ENCODE data around the gene STRADA. TPM values are rescaled to one million over a fixed set of nuclear protein-coding genes. Genes with fewer than 3 reads are reported as not detected.

Gene STRADA
- total and polyA plus RNA-seq, 10 of the 15 experiments (the other 5 are each of a cell fraction or from before 2014, with no cell fraction given), result 13.3 to 54.1 (median 44.0) TPM

- RAD21 ChIA-PET (ENCODE audit: unreplicated experiment), result no interaction called here
- TF ChIP-seq ATF2 (IDR thresholded peaks at IDR 0.05; ENCODE audit: low read length) (no peak), BCL11A (IDR thresholded peaks at IDR 0.05; ENCODE audit: low read depth, low read length) (no peak), EZH2 (IDR thresholded peaks at IDR 0.05; ENCODE audit: borderline replicate concordance, control insufficient read depth, low read depth, low read length) (no peak), CHD2 (IDR thresholded peaks at IDR 0.05; ENCODE audit: borderline replicate concordance, low read depth, low read length) (no peak), CHD4 (IDR thresholded peaks at IDR 0.05) (no peak), NFIC (IDR thresholded peaks at IDR 0.05; ENCODE audit: low read depth, low read length) (no peak), IRF4 (IDR thresholded peaks at IDR 0.05; ENCODE audit: low read depth, low read length) (no peak), ZSCAN29 (IDR thresholded peaks at IDR 0.05) (no peak), ZNF24 (IDR thresholded peaks at IDR 0.05) (no peak), ZNF384 (IDR thresholded peaks at IDR 0.05; ENCODE audit: borderline replicate concordance, low read depth, low read length) (no peak), MEF2A (IDR thresholded peaks at IDR 0.05; ENCODE audit: insufficient read depth, low read depth, low read length) (no peak), CEBPB (IDR thresholded peaks at IDR 0.05; ENCODE audit: borderline replicate concordance in 1 of 2, low read depth in 2 of 2, low read length in 2 of 2) (no peak), ZNF274 (IDR thresholded peaks at IDR 0.05; ENCODE audit: insufficient read depth, insufficient read length) (no peak), SRF (IDR thresholded peaks at IDR 0.05; ENCODE audit: low read depth in 2 of 2, low read length in 2 of 2) (no peak), KDM1A (IDR thresholded peaks at IDR 0.05; ENCODE audit: borderline replicate concordance) (no peak), CHD1 (IDR thresholded peaks at IDR 0.05; ENCODE audit: low read depth, low read length) (no peak), KLF5 (IDR thresholded peaks at IDR 0.05; ENCODE audit: partially characterized antibody) (no peak), PBX3 (IDR thresholded peaks at IDR 0.05; ENCODE audit: insufficient replicate concordance, low read depth, low read length) (no peak), MTA3 (IDR thresholded peaks at IDR 0.05; ENCODE audit: borderline replicate concordance, low read length) (no peak), EED (IDR thresholded peaks at IDR 0.05; ENCODE audit: low read depth) (no peak)
- FAIRE-seq (no peak), ATAC-seq (no peak), DNase-seq (ENCODE audit: low read depth, low spot score) (no peak)
- H3K9me3 ChIP-seq (replicated peaks; ENCODE audit: control insufficient read depth, insufficient read depth, low read length), result no peaks in the 10 kb centered on the region
- no peaks in the 10 kb centered on the region for H3K4me1 ChIP-seq (ENCODE audit: control insufficient read depth, insufficient read depth, low read length)
- BruUV-seq (replicated peaks), result no TSS peak
- in situ Hi-C loops (cut with MboI), result no loop called here
- no peak overlapping the region for H3K9ac ChIP-seq (ENCODE audit: control insufficient read depth, insufficient read depth, low read length)
- H3K27ac ChIP-seq (ENCODE audit: control insufficient read depth, insufficient read depth), result no peak overlapping the region
- no peaks in the 10 kb centered on the region for H4K20me1 ChIP-seq (ENCODE audit: control insufficient read depth, insufficient read depth)
- POLR2A ChIA-PET, result interaction anchor here (1.9 kb wide), 1 partner anchor 22 kb away, joined by 5 read pairs; no protein-coding TSS in a partner anchor
- no peak overlapping the region for H3K4me2 ChIP-seq (ENCODE audit: control insufficient read depth, insufficient read depth)
- SMC1A ChIA-PET (ENCODE audit: uncharacterized antibody, unreplicated experiment), result interaction anchor here (1.6 kb wide), 1 partner anchor 9 kb away, joined by 4 read pairs; no protein-coding TSS in a partner anchor
- H3K4me3 ChIP-seq, result no peak overlapping the region
- no peaks in the 10 kb centered on the region for H3K27me3 ChIP-seq (replicated peaks in 1 of 2; ENCODE audit: control insufficient read depth in 2 of 2, insufficient read depth in 2 of 2, low read length in 1 of 2)
- CTCF ChIA-PET, result interaction anchor here (0.6 kb wide), 1 partner anchor 8 kb away, joined by 3 read pairs; no protein-coding TSS in a partner anchor
- no peaks in the 10 kb centered on the region for H3K79me2 ChIP-seq (ENCODE audit: control insufficient read depth, insufficient read depth, low read length)
- H2AFZ ChIP-seq (ENCODE audit: control insufficient read depth, low read depth, low read length), result no peak overlapping the region
- peaks cover 0 to 16% of the 10 kb centered on the region in 2 experiments; a peak in 2 of 4 replicates for H3K36me3 ChIP-seq (ENCODE audit: control insufficient read depth in 2 of 2, insufficient read depth in 2 of 2, low read length in 1 of 2)
- WGBS (ENCODE audit: insufficient coverage, insufficient replicate concordance, low lambda C conversion rate, missing lambda C conversion rate), result 81% methylated on average over 5 of the region's 5 CpGs
- intact Hi-C loops (cut with micrococcal nuclease; ENCODE audit: unreplicated experiment), result no loop called here
These were observed 22.6 kb downstream of the STRADA start for GRCh38 chr17:63718988-63719387.
